T-helper 2 cell treated with Interferon-gamma antibody and Interleukin-4, amounts not matched to agents 5 μg/mL and 100 μg/mL, for 36 hours (primary cell): ENCODE measurements around the gene FAM124A.

Experiments
- DNase-seq: peaks from one replicate; pipeline ENCODE4 v3.0.0; 2021; ENCODE audit warnings: low spot score
- H3K27ac Mint-ChIP-seq: one replicate; pipeline ENCODE4 v1.8.0; 2021; ENCODE audit warnings: mild to moderate bottlenecking, mixed read lengths
- H3K27me3 Mint-ChIP-seq: one replicate; pipeline ENCODE4 v1.8.0; 2021; ENCODE audit warnings: low read depth, mixed read lengths
- H3K36me3 Mint-ChIP-seq: one replicate; pipeline ENCODE4 v1.8.0; 2021; ENCODE audit warnings: low read depth, mixed read lengths
- H3K4me1 Mint-ChIP-seq: one replicate; pipeline ENCODE4 v1.8.0; 2021; ENCODE audit warnings: low read depth, mixed read lengths
- H3K4me3 Mint-ChIP-seq: one replicate; pipeline ENCODE4 v1.8.0; 2022; ENCODE audit warnings: mild to moderate bottlenecking, moderate library complexity, mixed read lengths
- H3K9me3 Mint-ChIP-seq: one replicate; pipeline ENCODE4 v1.8.0; 2021; ENCODE audit warnings: mixed read lengths

FAM124A gene

GRCh38 chr13:51222037-51222685, at the start of gene FAM124A:
Gene FAM124A (plus strand): TSS chr13:51222398. CDS start chr13:51222502, 104 bp downstream.
- Mint-ChIP-seq H3K27ac (no peak within 1 kb of the TSS), H3K4me1 (no peaks in the 10 kb centered on the region), H3K36me3 (no peaks in the 10 kb centered on the region), H3K9me3 (no peaks in the 10 kb centered on the region), H3K4me3 (peak within 1 kb of the TSS; percentile 66), H3K27me3 (peaks cover 57% of the 10 kb centered on the region)
- peak; percentile 60 for DNase-seq

GRCh38 chr13:51175021-51175420, 47.2 kb upstream of the FAM124A start:
- H3K9me3 Mint-ChIP-seq, result no peaks in the 10 kb centered on the region
- H3K27ac Mint-ChIP-seq, result no peak overlapping the region
- peaks cover 20% of the 10 kb centered on the region for H3K27me3 Mint-ChIP-seq
- no peak for DNase-seq
- H3K36me3 Mint-ChIP-seq, result no peaks in the 10 kb centered on the region
- no peaks in the 10 kb centered on the region for H3K4me1 Mint-ChIP-seq
- H3K4me3 Mint-ChIP-seq, result no peak overlapping the region

- H3K27me3 Mint-ChIP-seq, result peaks cover 19% of the 10 kb centered on the region
- H3K27ac Mint-ChIP-seq, result no peak overlapping the region
- no peaks in the 10 kb centered on the region for H3K36me3 Mint-ChIP-seq
- H3K4me1 Mint-ChIP-seq, result no peaks in the 10 kb centered on the region
- no peak overlapping the region for H3K4me3 Mint-ChIP-seq
- H3K9me3 Mint-ChIP-seq, result no peaks in the 10 kb centered on the region
- DNase-seq, result no peak
Measured at GRCh38 chr13:51175639-51176038, 46.6 kb upstream of the FAM124A start.

- Mint-ChIP-seq H3K9me3 (no peaks in the 10 kb centered on the region), H3K36me3 (no peaks in the 10 kb centered on the region)
Measured at GRCh38 chr13:51177188-51177587, 45.0 kb upstream of the FAM124A start.

GRCh38 chr13:51178456-51179074, 43.6 kb upstream of the FAM124A start:
- H3K36me3 Mint-ChIP-seq, result no peaks in the 10 kb centered on the region
- no peak overlapping the region for H3K27ac Mint-ChIP-seq
- H3K27me3 Mint-ChIP-seq, result peaks cover 28% of the 10 kb centered on the region
- H3K9me3 Mint-ChIP-seq, result no peaks in the 10 kb centered on the region
- DNase-seq, result no peak
- no peaks in the 10 kb centered on the region for H3K4me1 Mint-ChIP-seq
- no peak overlapping the region for H3K4me3 Mint-ChIP-seq

More at GRCh38 chr13:51177188-51177587, 45.0 kb upstream of the FAM124A start:
- Mint-ChIP-seq H3K4me3 (no peak overlapping the region), H3K4me1 (no peaks in the 10 kb centered on the region), H3K27ac (no peak overlapping the region), H3K27me3 (peaks cover 22% of the 10 kb centered on the region)
- DNase-seq, result no peak

GRCh38 chr13:51179432-51179971, 42.7 kb upstream of the FAM124A start:
- H3K27me3 Mint-ChIP-seq, result peaks cover 35% of the 10 kb centered on the region
- DNase-seq, result no peak

GRCh38 chr13:51180853-51181511, 41.2 kb upstream of the FAM124A start:
- H3K4me3 Mint-ChIP-seq, result no peak overlapping the region
- H3K27me3 Mint-ChIP-seq, result peaks cover 36% of the 10 kb centered on the region
- no peaks in the 10 kb centered on the region for H3K4me1 Mint-ChIP-seq
- H3K27ac Mint-ChIP-seq, result no peak overlapping the region
- H3K36me3 Mint-ChIP-seq, result no peaks in the 10 kb centered on the region
- DNase-seq, result no peak
- H3K9me3 Mint-ChIP-seq, result no peaks in the 10 kb centered on the region

More at GRCh38 chr13:51179432-51179971, 42.7 kb upstream of the FAM124A start:
- Mint-ChIP-seq H3K36me3 (no peaks in the 10 kb centered on the region), H3K4me3 (no peak overlapping the region), H3K9me3 (no peaks in the 10 kb centered on the region), H3K4me1 (no peaks in the 10 kb centered on the region), H3K27ac (no peak overlapping the region)

GRCh38 chr13:51181786-51182383, 40.3 kb upstream of the FAM124A start:
- Mint-ChIP-seq H3K27ac (no peak overlapping the region), H3K9me3 (no peaks in the 10 kb centered on the region), H3K36me3 (no peaks in the 10 kb centered on the region), H3K4me1 (no peaks in the 10 kb centered on the region), H3K27me3 (peaks cover 36% of the 10 kb centered on the region), H3K4me3 (no peak overlapping the region)
- DNase-seq, result no peak

- no peaks in the 10 kb centered on the region for H3K36me3 Mint-ChIP-seq
- peaks cover 12% of the 10 kb centered on the region for H3K27me3 Mint-ChIP-seq
- DNase-seq, result no peak
- no peak overlapping the region for H3K27ac Mint-ChIP-seq
- no peak overlapping the region for H3K4me3 Mint-ChIP-seq
- H3K4me1 Mint-ChIP-seq, result peaks cover 2% of the 10 kb centered on the region
- no peaks in the 10 kb centered on the region for H3K9me3 Mint-ChIP-seq
Measured at GRCh38 chr13:51191743-51192142, 30.5 kb upstream of the FAM124A start.

- no peak overlapping the region for H3K27ac Mint-ChIP-seq
- H3K27me3 Mint-ChIP-seq, result peaks cover 12% of the 10 kb centered on the region
- no peak overlapping the region for H3K4me3 Mint-ChIP-seq
- no peaks in the 10 kb centered on the region for H3K9me3 Mint-ChIP-seq
- peaks cover 2% of the 10 kb centered on the region for H3K4me1 Mint-ChIP-seq
- DNase-seq, result no peak
- no peaks in the 10 kb centered on the region for H3K36me3 Mint-ChIP-seq
Measured at GRCh38 chr13:51192348-51192747, 29.9 kb upstream of the FAM124A start.

- H3K27me3 Mint-ChIP-seq, result peaks cover 12% of the 10 kb centered on the region
- H3K27ac Mint-ChIP-seq, result no peak overlapping the region
- peaks cover 2% of the 10 kb centered on the region for H3K4me1 Mint-ChIP-seq
- H3K9me3 Mint-ChIP-seq, result no peaks in the 10 kb centered on the region
- H3K4me3 Mint-ChIP-seq, result no peak overlapping the region
- no peak for DNase-seq
- no peaks in the 10 kb centered on the region for H3K36me3 Mint-ChIP-seq
Measured at GRCh38 chr13:51193387-51193786, 28.8 kb upstream of the FAM124A start.

- Mint-ChIP-seq H3K9me3 (peaks cover 5% of the 10 kb centered on the region), H3K27ac (no peak overlapping the region), H3K36me3 (no peaks in the 10 kb centered on the region), H3K4me3 (no peak overlapping the region), H3K4me1 (peaks cover 2% of the 10 kb centered on the region), H3K27me3 (peaks cover 12% of the 10 kb centered on the region)
- DNase-seq, result no peak
Measured at GRCh38 chr13:51194942-51195341, 27.3 kb upstream of the FAM124A start.

GRCh38 chr13:51201886-51202285, 20.3 kb upstream of the FAM124A start:
- Mint-ChIP-seq H3K4me1 (no peaks in the 10 kb centered on the region), H3K9me3 (peaks cover 5% of the 10 kb centered on the region), H3K27me3 (peaks cover 8% of the 10 kb centered on the region), H3K4me3 (no peak overlapping the region), H3K36me3 (no peaks in the 10 kb centered on the region), H3K27ac (no peak overlapping the region)
- DNase-seq, result no peak
